Spleen (tissue), 7 donors: Measurements from ENCODE around the gene C10orf105.

Experiments used
- CTCF ChIP-seq, 11 experiments: fragments of 200-600 bp in 7 of 11; fragments of 450-650 bp in 4 of 11; sonication (generic) in 4 of 11; IDR thresholded peaks in 8 of 11; conservative IDR thresholded peaks in 3 of 11; 1 replicate in 7 of 11; 2 replicates in 4 of 11; pipeline versions ENCODE4 v1.4.0 to v1.8.0; 2016 to 2021; ENCODE audit warnings: antibody characterized with exemption in 11 of 11, inconsistent platforms in 4 of 11, mild to moderate bottlenecking in 1 of 11
- POLR2A ChIP-seq, 3 donors: fragments of 450-650 bp; IDR thresholded peaks; one replicate each; pipeline ENCODE4 v1.5.1; 2017; ENCODE audit warnings: antibody characterized with exemption in 3 of 3, mild to moderate bottlenecking in 1 of 3
- POLR2AphosphoS5 ChIP-seq, 3 donors: sonication (generic); formaldehyde crosslinking; IDR thresholded peaks; one replicate each; pipeline ENCODE4 v1.5.1; 2017; ENCODE audit warnings: antibody characterized with exemption in 3 of 3
- donor health status: DM: no; HTN: no; CAD: no; lungs with moderate emphysema.
- donor health status: DM: no; HTN: no; CAD: no.
- donor health status: DM: no; HTN: no; CAD: no.

- TF ChIP-seq CTCF (IDR thresholded peaks at IDR 0.05 in 8 of 11, conservative IDR thresholded peaks at IDR 0.05 in 3 of 11) (no peak), POLR2A (IDR thresholded peaks at IDR 0.05) (no peak), POLR2AphosphoS5 (IDR thresholded peaks at IDR 0.05) (no peak)
Observed at GRCh38 chr10:71731791-71732190, 12.2 kb upstream of the C10orf105 start.
